ENCODE measurements around the gene LOXL1. TPM values are rescaled to one million over a fixed set of nuclear protein-coding genes. Genes with fewer than 3 reads are reported as not detected.

LOXL1 gene
- total RNA-seq, 2 experiments from 2014 or later = 1.6 to 2.8 TPM

DNA sequence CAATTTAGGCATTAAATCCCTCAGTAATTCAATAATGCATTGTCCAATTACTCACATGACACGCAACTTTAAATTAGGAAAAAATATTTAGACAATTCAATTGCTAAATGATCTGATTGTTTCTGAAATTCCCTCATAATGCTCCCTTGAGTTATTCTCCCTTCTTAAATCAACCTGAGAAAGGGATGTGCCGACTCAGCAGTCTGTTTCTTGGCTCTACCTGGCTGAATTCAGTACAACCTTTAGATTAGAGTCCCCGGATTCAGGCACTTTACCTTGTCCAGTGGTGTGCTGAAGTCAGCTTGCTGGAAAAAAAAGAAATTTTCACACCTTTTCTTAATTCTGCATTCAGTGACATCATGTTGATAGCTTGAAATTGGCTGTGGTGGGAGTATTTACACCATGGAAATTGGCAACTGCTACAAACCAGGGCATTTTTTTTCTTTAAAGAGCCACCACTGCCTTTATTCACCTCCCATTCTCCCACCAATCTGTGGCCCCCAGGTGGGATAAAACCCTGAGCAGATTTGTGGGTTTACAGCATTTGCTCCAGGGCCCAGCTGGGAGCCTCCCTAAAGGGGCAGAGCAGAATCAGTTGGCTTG lies 20.9 kb upstream of the LOXL1 start:
- ChIA-PET POLR2A (no interaction called here), CTCF (interaction anchor here (1.3 to 11.2 kb wide), 3 partner anchors 8 to 32 kb away, joined by 7 to 137 read pairs (median 18); partner anchors contain the start of gene TBC1D21)
- ATAC-seq (no peak), DNase-seq (no peak)
- TF ChIP-seq, protein P1, sequence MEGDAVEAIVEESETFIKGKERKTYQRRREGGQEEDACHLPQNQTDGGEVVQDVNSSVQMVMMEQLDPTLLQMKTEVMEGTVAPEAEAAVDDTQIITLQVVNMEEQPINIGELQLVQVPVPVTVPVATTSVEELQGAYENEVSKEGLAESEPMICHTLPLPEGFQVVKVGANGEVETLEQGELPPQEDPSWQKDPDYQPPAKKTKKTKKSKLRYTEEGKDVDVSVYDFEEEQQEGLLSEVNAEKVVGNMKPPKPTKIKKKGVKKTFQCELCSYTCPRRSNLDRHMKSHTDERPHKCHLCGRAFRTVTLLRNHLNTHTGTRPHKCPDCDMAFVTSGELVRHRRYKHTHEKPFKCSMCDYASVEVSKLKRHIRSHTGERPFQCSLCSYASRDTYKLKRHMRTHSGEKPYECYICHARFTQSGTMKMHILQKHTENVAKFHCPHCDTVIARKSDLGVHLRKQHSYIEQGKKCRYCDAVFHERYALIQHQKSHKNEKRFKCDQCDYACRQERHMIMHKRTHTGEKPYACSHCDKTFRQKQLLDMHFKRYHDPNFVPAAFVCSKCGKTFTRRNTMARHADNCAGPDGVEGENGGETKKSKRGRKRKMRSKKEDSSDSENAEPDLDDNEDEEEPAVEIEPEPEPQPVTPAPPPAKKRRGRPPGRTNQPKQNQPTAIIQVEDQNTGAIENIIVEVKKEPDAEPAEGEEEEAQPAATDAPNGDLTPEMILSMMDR (IDR thresholded peaks at IDR 0.05) = no peak
- Mint-ChIP-seq H3K27ac (no peak overlapping the region), H3K4me3 (no peak overlapping the region), H3K4me1 (ENCODE audit: low read depth) (no peaks in the 10 kb centered on the region), H3K27me3 (no peaks in the 10 kb centered on the region), H3K9me3 (no peaks in the 10 kb centered on the region), H3K36me3 (ENCODE audit: low read depth) (no peaks in the 10 kb centered on the region)
- intact Hi-C loops (cut with micrococcal nuclease) = loop anchor here (5.0 kb wide), 1 partner anchor 33 kb away; the partner anchor contains the start of gene TBC1D21

GRCh38 chr15:73906346-73907034 lies 19.8 kb upstream of the LOXL1 start:
- Mint-ChIP-seq H3K4me1 (ENCODE audit: low read depth) (no peaks in the 10 kb centered on the region), H3K27ac (no peak overlapping the region), H3K4me3 (no peak overlapping the region), H3K27me3 (no peaks in the 10 kb centered on the region), H3K9me3 (no peaks in the 10 kb centered on the region), H3K36me3 (ENCODE audit: low read depth) (no peaks in the 10 kb centered on the region)
- intact Hi-C loops (cut with micrococcal nuclease) = loop anchor here (5.0 kb wide), 1 partner anchor 34 kb away; the partner anchor contains the start of gene TBC1D21
- ATAC-seq (no peak), DNase-seq (no peak)
- TF ChIP-seq, protein P1 (IDR thresholded peaks at IDR 0.05) = no peak
- CTCF ChIA-PET = interaction anchor here (1.0 to 11.2 kb wide), 16 partner anchors 9 to 74 kb away, joined by 3 to 137 read pairs (median 4); partner anchors contain the start of gene TBC1D21
- POLR2A ChIA-PET = no interaction called here

DNA sequence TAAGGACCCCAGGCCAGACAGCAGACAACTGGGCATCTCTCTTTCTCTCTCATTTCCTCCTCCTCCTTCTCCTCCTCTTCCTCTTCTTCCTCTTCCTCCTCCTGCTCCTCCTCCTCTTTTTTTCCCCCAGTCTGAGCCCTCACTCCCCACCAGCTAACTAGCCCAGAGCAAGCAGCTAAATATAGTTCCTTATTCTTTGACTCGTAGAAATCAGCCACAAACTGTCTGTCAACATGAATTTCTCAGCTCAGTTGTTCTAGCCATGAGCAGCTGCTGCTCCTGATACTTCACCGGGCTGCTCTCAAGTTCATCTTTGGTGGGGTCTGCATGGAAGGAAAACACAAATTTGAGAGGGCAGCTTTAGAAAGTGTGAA lies 19.2 kb upstream of the LOXL1 start:
- CTCF ChIA-PET = interaction anchor here (1.0 to 11.2 kb wide), 15 partner anchors 9 to 74 kb away, joined by 3 to 137 read pairs (median 4); partner anchors contain the start of gene TBC1D21
- H3K27ac Mint-ChIP-seq = no peak overlapping the region
- ATAC-seq (no peak), DNase-seq (no peak)
- intact Hi-C loops (cut with micrococcal nuclease) = loop anchor here (5.0 kb wide), 1 partner anchor 35 kb away; the partner anchor contains the start of gene TBC1D21
- POLR2A ChIA-PET = no interaction called here
- no peaks in the 10 kb centered on the region for H3K9me3 Mint-ChIP-seq
- no peaks in the 10 kb centered on the region for H3K36me3 Mint-ChIP-seq (ENCODE audit: low read depth)
- TF ChIP-seq, protein P1 (IDR thresholded peaks at IDR 0.05) = no peak
- no peak overlapping the region for H3K4me3 Mint-ChIP-seq
- H3K4me1 Mint-ChIP-seq (ENCODE audit: low read depth) = no peaks in the 10 kb centered on the region
- H3K27me3 Mint-ChIP-seq = no peaks in the 10 kb centered on the region

- H3K4me1 Mint-ChIP-seq (ENCODE audit: low read depth) = no peaks in the 10 kb centered on the region
- ChIA-PET POLR2A (interaction anchor here (1.4 kb wide), 1 partner anchor 11 kb away, joined by 3 read pairs; no protein-coding TSS in a partner anchor), CTCF (interaction anchor here (0.6 to 11.2 kb wide), 22 partner anchors 8 to 667 kb away, joined by 3 to 137 read pairs (median 4); partner anchors contain the start of gene TBC1D21)
- peak; percentile 99 for ATAC-seq
- TF ChIP-seq, protein P1 (IDR thresholded peaks at IDR 0.05) = peak; percentile 85
- no peak overlapping the region for H3K4me3 Mint-ChIP-seq
- H3K36me3 Mint-ChIP-seq (ENCODE audit: low read depth) = no peaks in the 10 kb centered on the region
- H3K27me3 Mint-ChIP-seq = no peaks in the 10 kb centered on the region
- no peak overlapping the region for H3K27ac Mint-ChIP-seq
- DNase-seq = peak; percentile 91
- H3K9me3 Mint-ChIP-seq = no peaks in the 10 kb centered on the region
- intact Hi-C loops (cut with micrococcal nuclease) = loop anchor here (5.0 kb wide), 1 partner anchor 36 kb away; the partner anchor contains the start of gene TBC1D21
Measured at GRCh38 chr15:73908030-73908821, 18.0 kb upstream of the LOXL1 start.
